H7 (cell line): Measurements from ENCODE around the gene SPTBN1. TPM values are rescaled to one million over a fixed set of nuclear protein-coding genes. Genes with fewer than 3 reads are reported as not detected.
"Not testable (repeated sequence)": the region's sequence is repeated elsewhere in the genome, so short reads cannot be mapped to it uniquely, and the experiment has no call there.

Source experiments
- DNase-seq: peaks from one replicate; pipeline ENCODE4 v3.0.0; 2012
- H3K27me3 ChIP-seq: 2 replicates; pipeline ENCODE4 v1.6.0; 2011; ENCODE audit warnings: mild to moderate bottlenecking, low read length; ENCODE audit not compliant: control insufficient read depth, insufficient read depth
- H3K36me3 ChIP-seq: replicated peaks from 2 replicates; pipeline ENCODE4 v1.5.1; 2011; ENCODE audit warnings: low read length; ENCODE audit not compliant: control insufficient read depth, insufficient read depth
- H3K4me3 ChIP-seq: 2 replicates; pipeline ENCODE4 v1.5.1; 2011; ENCODE audit warnings: low read depth, mild to moderate bottlenecking, control low read depth, low read length, moderate library complexity; ENCODE audit not compliant: insufficient read depth
- total RNA-seq: library from RNA; depleted of rRNA; stranded (reverse); fragments of >200 nt; shearing (Covaris generic); gene quantifications from 2 replicates; pipeline ENCODE4 v1.2.3, GENCODE V29; 2014

SPTBN1 gene
- total RNA-seq, 1 experiment from 2014 or later: 100 TPM

DNA sequence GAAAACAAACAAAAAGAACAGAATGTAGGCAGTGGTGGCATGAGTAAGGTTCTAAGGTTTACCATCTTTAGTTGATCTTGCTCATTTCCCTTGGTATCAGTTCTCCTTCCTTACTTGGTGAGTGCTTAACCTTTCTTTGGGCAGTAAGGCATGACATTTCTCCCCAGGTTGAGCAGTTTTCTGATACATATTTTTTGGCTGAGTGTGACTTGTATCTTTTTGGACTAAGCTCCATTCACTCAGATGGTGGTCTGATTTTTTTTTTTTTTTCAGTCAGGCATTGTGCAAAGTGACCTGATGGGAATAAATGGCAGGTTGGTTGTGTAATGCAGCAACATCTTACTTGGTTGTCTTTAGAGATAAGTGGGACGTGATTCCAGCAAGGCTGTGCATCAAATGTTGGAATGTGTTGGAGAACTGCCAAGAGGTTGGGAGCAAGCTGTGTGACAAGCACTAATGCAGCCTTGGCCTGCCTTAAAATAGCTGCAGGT is 15.1 kb downstream of the SPTBN1 start:
- no peak for DNase-seq
- Histone ChIP-seq H3K36me3 (no peaks in the 10 kb centered on the region), H3K4me3 (no peak overlapping the region), H3K27me3 (no peaks in the 10 kb centered on the region)

- DNase-seq: no peak
- Histone ChIP-seq H3K27me3 (no peaks in the 10 kb centered on the region), H3K4me3 (no peak overlapping the region), H3K36me3 (no peaks in the 10 kb centered on the region)
Observed at GRCh38 chr2:54473851-54474250, 17.7 kb downstream of the SPTBN1 start.

DNA sequence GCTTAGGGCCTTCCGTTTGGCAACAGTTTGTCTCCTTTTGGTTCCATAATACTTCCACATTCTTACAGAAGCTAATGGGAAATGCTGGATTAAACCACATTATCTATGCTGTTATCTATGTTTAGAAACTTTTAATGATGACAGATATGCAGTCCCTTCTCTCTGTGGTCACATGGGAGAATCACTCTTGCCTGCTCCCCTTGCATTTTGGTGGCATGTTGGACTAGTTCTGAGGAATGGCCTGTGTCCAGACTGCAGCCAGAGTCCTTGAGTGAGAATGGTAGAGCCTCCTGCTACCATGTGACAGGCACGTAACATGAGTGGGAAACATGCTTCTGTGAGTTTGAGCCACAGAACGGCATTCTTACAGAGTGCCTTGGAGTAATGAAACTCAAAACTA is 19.2 kb downstream of the SPTBN1 start:
- no peak for DNase-seq
- H3K36me3 ChIP-seq: no peaks in the 10 kb centered on the region
- no peaks in the 10 kb centered on the region for H3K27me3 ChIP-seq
- no peak overlapping the region for H3K4me3 ChIP-seq

DNA sequence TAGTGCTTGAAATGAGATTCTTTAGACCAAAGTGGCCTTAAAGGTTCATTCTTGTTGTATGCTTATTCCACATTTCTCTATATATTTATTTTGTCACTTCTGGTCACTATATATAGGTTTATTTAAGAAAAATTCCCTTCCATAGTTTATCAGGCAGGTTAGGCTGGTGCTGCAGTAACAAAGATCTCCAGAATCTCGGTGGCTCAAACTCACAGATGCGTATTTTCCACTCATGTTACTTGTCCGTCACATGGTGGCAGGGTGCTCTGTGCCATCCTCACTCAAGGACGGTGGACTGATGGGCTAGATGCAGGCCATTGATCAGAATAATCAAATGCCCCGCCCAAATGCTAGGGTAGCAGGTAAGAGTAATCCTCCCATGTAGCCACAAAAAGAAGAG is 19.8 kb downstream of the SPTBN1 start:
- no peak for DNase-seq
- Histone ChIP-seq H3K36me3 (no peaks in the 10 kb centered on the region), H3K27me3 (no peaks in the 10 kb centered on the region), H3K4me3 (no peak overlapping the region)

GRCh38 chr2:54476852-54477251 is 20.7 kb downstream of the SPTBN1 start:
- no peaks in the 10 kb centered on the region for H3K36me3 ChIP-seq
- no peaks in the 10 kb centered on the region for H3K27me3 ChIP-seq
- no peak for DNase-seq
- H3K4me3 ChIP-seq: no peak overlapping the region

- H3K27me3 ChIP-seq: no peaks in the 10 kb centered on the region
- no peak for DNase-seq
- H3K4me3 ChIP-seq: no peak overlapping the region
- H3K36me3 ChIP-seq: no peaks in the 10 kb centered on the region
Observed at GRCh38 chr2:54477896-54478295, 21.8 kb downstream of the SPTBN1 start.

DNA sequence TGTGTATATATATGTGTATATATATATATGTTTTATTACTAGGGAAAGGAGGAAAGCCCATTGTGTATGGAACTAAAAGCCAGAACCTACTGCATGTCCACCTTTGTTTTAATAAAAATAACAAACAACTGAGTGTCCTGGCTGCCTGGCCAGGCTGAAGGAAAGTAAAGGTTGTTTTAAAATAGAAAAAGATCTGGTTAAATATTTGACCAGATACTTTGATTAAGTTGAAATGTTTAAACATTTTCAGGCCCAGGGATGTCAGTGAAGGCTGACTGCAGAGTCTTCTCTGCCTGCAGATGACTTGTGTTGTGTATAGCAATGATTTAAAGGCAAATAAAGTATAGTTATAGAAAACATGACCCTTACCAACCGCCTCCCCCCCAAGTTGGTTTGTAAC is 22.8 kb downstream of the SPTBN1 start:
- H3K36me3 ChIP-seq: no peaks in the 10 kb centered on the region
- no peaks in the 10 kb centered on the region for H3K27me3 ChIP-seq
- H3K4me3 ChIP-seq: no peak overlapping the region
- DNase-seq: no peak

GRCh38 chr2:54479424-54479823 is 23.3 kb downstream of the SPTBN1 start:
- Histone ChIP-seq H3K36me3 (no peaks in the 10 kb centered on the region), H3K4me3 (no peak overlapping the region), H3K27me3 (no peaks in the 10 kb centered on the region)
- DNase-seq: no peak

- DNase-seq: no peak
Observed at GRCh38 chr2:54480025-54480424, 23.9 kb downstream of the SPTBN1 start.

GRCh38 chr2:54481686-54482085 is 25.6 kb downstream of the SPTBN1 start:
- no peak for DNase-seq
- Histone ChIP-seq H3K27me3 (no peaks in the 10 kb centered on the region), H3K4me3 (no peak overlapping the region), H3K36me3 (no peaks in the 10 kb centered on the region)

More at GRCh38 chr2:54480025-54480424, 23.9 kb downstream of the SPTBN1 start:
- H3K4me3 ChIP-seq: no peak overlapping the region
- H3K36me3 ChIP-seq: no peaks in the 10 kb centered on the region
- H3K27me3 ChIP-seq: no peaks in the 10 kb centered on the region

GRCh38 chr2:54482715-54483114 is 26.6 kb downstream of the SPTBN1 start:
- no peaks in the 10 kb centered on the region for H3K27me3 ChIP-seq
- no peaks in the 10 kb centered on the region for H3K36me3 ChIP-seq
- no peak for DNase-seq
- no peak overlapping the region for H3K4me3 ChIP-seq

- Histone ChIP-seq H3K4me3 (no peak overlapping the region), H3K27me3 (no peaks in the 10 kb centered on the region), H3K36me3 (no peaks in the 10 kb centered on the region)
- no peak for DNase-seq
Observed at GRCh38 chr2:54483426-54483825, 27.3 kb downstream of the SPTBN1 start.

DNA sequence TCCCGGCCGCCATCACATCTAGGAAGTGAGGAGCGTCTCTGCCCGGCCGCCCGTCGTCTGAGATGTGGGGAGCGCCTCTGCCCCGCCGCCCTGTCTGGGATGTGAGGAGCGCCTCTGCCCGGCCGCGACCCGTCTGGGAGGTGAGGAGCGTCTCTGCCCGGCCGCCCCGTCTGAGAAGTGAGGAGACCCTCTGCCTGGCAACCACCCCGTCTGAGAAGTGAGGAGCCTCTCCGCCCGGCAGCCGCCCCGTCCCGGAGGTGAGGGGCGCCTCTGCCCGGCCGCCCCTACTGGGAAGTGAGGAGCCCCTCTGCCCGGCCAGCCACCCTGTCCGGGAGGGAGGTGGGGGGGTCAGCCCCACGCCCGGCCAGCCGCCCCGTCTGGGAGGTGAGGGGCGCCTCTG is 29.6 kb downstream of the SPTBN1 start:
- not testable (repeated sequence) for H3K36me3 ChIP-seq, H3K4me3 ChIP-seq, H3K27me3 ChIP-seq, DNase-seq

- DNase-seq: no peak
- H3K36me3 ChIP-seq: no peaks in the 10 kb centered on the region
- no peaks in the 10 kb centered on the region for H3K27me3 ChIP-seq
- no peak overlapping the region for H3K4me3 ChIP-seq
Observed at GRCh38 chr2:54486766-54487165, 30.6 kb downstream of the SPTBN1 start.

DNA sequence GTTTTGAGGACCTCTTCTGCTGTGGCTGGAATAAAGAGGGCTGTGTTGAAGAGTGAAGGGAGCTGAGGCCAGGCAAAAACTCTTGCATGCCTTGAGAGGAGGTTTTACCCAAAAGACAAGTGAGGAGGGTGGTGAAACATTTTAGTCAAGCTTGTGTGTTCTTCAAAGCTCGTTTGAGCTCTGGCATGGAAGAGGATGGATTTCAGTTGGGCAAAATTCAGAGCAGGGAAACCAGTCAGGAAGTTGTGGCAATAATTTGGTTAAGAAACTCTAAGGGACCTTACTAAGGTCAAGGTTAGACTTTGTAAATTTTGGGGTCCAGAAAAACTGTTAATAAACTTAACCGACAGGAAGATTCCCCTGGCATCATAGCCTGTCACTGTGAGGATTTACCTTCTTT is 34.7 kb downstream of the SPTBN1 start:
- no peaks in the 10 kb centered on the region for H3K36me3 ChIP-seq
- DNase-seq: no peak
- H3K4me3 ChIP-seq: no peak overlapping the region
- H3K27me3 ChIP-seq: no peaks in the 10 kb centered on the region

DNA sequence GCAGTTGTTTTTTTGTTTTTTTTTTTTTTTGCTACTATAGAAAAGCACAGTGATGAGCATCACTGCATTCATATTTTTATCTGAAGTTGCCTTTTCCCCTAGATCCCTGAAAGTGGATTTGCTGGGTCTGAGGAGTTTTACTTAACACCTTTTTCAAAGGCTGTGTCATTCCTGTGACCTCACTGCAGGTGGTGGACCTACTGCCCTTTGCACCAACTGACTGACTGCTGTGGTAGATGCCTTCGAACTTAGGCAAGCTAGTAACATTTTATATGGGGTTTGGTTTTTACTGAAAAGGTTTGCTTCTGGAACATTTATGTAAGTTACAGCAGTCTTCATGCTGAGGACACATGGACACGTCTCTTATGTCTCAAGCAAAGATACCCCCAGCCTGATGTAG is 36.2 kb downstream of the SPTBN1 start:
- H3K27me3 ChIP-seq: no peaks in the 10 kb centered on the region

More for the DNA sequence above, 36.2 kb downstream of the SPTBN1 start:
- Histone ChIP-seq H3K36me3 (no peaks in the 10 kb centered on the region), H3K4me3 (no peak overlapping the region)
- no peak for DNase-seq
